ES-I3 (cell line): ENCODE measurements around the gene ADGRG3.

Source experiments
- H3K36me3 ChIP-seq: 2 replicates; pipeline ENCODE4 v1.6.1; 2013; ENCODE audit warnings: mild to moderate bottlenecking, low read length, control low read depth, moderate library complexity; ENCODE audit not compliant: insufficient read depth
- H3K4me1 ChIP-seq: 2 replicates; pipeline ENCODE4 v1.6.1; 2013; ENCODE audit warnings: mild to moderate bottlenecking, control low read depth, low read length; ENCODE audit not compliant: insufficient read depth
- H3K9ac ChIP-seq: 2 replicates; pipeline ENCODE4 v1.6.1; 2013; ENCODE audit warnings: low read depth, mild to moderate bottlenecking, low read length, moderate library complexity
- H3K9me3 ChIP-seq: 2 replicates; pipeline ENCODE4 v1.6.1; 2013; ENCODE audit warnings: mild to moderate bottlenecking, low read length, moderate library complexity; ENCODE audit not compliant: control insufficient read depth, insufficient read depth

Gene ADGRG3

DNA sequence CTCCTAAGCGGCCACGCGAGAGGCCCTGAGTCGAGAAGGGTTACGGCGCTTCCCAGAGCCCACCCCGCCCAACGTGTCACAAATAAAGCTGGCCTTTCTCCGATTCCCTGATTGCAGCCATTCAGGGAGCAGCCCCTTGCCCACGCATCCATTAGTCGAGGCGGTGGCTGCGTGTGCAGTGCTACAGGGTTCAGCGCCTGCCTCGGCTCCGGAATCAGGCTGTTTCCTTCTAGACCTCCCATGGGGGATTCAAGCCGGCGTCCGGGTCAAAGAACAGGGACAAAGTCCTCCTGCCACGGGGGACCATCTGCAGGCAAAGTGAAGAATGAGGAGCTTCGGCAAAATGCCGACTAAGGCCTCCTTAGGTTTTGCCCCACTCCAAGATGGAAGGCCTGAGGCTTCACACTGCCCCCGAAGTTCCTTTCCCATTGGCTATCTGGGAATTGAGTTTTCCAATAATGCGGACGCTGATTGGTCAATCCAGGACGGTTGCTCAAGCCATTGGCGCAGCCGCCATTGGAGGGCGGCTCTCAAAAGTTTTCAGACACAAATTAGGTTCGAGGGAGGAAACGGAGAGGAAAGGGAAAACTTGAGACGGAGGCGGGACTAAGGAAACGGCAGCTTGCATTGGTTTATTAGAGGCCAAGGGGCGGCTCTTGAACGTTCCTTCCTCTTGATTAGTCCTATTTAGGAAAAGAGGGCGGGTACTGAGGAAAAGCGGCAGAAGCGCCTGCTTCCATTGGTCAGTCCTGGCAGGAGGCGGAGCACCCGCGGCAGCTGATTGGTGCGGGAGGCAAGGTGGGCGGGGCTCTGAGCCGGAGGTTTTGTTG, 67.0 kb downstream of the ADGRG3 start:
- H3K36me3 ChIP-seq = 0 out of 2 replicates have a peak, but pooled peaks cover 3% of the 10 kb centered on the region
- H3K4me1 ChIP-seq = no peaks in the 10 kb centered on the region
- H3K9ac ChIP-seq = peak overlapping the region; percentile 94
- no peaks in the 10 kb centered on the region for H3K9me3 ChIP-seq

DNA sequence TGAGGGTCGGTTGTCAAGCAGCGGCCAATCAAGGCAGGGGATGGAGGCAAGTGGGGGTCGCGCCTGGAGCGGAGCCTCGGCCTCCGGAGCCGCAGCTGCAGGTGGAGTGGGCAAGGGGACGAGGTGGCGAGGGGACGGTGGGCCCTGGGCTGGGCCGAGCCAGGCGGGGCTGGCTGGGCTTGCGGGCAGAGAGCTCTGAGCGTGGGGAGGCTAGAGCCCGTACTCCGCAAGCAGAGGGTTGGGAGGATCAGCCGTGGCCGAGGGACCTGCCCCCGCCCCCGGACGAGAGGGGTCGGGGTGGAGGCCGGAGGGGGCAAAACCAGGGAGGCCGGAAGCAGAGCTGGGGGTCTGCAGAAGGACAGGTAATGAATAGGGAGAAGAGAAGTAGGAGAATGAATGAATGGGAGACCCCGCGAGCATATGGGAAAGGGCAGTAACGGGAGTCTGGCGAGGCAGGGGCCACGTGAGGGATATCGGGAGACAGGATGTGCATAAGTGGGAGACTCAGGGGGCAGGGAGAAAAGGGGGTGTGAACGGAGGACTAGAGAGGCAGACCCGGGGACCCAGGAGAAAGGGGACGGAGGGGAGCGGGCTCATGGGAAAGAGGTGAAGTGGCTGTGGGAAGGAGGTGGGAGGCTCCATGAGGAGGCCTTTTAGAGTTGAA, 67.8 kb downstream of the ADGRG3 start, which contains the start of gene KATNB1:
Gene KATNB1, plus strand, starts transcription at position 16 of the 664 bp plus-strand sequence. CDS start 1,474 bp downstream, outside the sequence.
- Histone ChIP-seq H3K9me3 (no peaks in the 10 kb centered on the region), H3K4me1 (no peaks in the 10 kb centered on the region), H3K36me3 (0 out of 2 replicates have a peak, but pooled peaks cover 3% of the 10 kb centered on the region), H3K9ac (peak within 1 kb of the TSS; percentile 94)

DNA sequence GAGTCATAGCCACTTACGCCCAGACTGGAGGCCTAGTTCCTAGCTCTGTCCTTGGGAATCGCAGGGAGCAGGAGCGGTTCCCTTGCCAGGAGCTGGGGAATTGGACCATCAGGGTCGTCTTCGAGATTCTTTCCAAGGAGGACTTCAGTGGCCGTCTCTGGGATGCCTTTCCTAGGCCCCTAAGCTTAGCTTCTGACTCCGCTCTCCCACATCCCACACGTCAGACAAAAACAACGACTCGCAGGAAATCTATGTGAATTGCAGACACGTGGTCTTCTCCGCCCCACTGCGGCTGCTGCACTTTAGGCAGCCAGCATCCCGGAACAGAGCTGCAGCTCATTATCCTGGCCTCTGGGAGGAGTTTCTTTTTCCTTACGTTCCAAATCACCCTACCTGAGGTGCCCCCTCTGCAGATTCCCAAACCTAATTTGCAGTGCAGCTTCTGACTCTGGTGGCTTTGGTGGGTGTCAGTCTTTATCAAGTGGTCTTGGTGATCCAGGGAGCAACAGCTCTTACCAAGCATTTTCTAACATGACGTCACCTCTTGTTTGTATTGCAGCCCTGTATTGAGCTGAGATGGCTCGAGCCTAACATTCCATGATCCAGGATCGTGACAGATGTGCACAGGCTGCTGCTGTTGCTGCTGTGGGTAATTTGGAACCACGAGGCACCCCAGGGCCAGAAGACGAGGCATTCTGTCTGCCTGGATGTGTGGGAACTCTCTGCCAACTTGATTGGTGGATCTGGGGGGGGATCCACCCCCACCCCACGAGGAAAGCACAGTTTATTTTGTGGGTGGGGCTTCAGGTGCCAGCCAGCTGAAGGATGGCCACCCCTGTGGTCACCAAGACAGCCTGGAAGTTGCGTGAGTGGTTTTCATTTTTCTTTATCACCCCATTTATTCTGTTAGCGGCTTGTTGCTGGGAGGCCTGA, 68.6 kb downstream of the ADGRG3 start:
- H3K4me1 ChIP-seq = no peaks in the 10 kb centered on the region
- no peaks in the 10 kb centered on the region for H3K9me3 ChIP-seq
- 0 out of 2 replicates have a peak, but pooled peaks cover 3% of the 10 kb centered on the region for H3K36me3 ChIP-seq
- H3K9ac ChIP-seq = peak overlapping the region; percentile 67; the same call in 1 of the 2 replicates

DNA sequence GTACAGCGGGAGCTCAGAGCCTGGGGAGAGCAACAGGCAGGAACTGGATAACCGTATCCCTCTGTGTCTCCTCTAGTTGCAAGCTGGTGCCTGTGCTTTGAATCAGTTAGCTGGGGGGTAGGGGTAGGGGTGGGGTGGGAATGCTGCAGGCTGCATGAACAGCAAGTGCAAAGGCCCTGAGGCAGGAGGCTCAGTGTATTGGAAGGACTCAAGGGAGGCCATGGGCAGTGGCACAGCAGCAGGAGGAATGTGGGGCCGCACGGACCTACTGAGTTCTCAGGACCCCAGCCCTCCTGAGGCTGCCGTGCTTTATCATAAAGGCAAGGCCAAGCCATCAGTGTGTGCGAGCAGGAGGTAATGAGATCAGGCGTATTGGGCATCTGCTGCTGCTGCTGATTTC, 70.7 kb downstream of the ADGRG3 start:
- H3K9me3 ChIP-seq = no peaks in the 10 kb centered on the region
- H3K36me3 ChIP-seq = peaks cover 3% of the 10 kb centered on the region; the same call in 1 of the 2 replicates
- no peaks in the 10 kb centered on the region for H3K4me1 ChIP-seq
- no peak overlapping the region for H3K9ac ChIP-seq
